Breast epithelium (tissue), 3 donors: ENCODE data around the gene NBAS.

Source experiments
- POLR2AphosphoS5 ChIP-seq, 3 donors: sonication (generic); formaldehyde crosslinking; IDR thresholded peaks; one replicate each; pipeline ENCODE4 v1.6.1; 2017; ENCODE audit warnings: antibody characterized with exemption in 3 of 3
- TF ChIP-seq, protein P1 (sequence below), 3 donors: fragments of 450-650 bp; IDR thresholded peaks; one replicate each; pipeline ENCODE4 v1.5.1; 2016 to 2017; ENCODE audit warnings: antibody characterized with exemption in 3 of 3, mild to moderate bottlenecking in 3 of 3, moderate library complexity in 3 of 3

DNA sequence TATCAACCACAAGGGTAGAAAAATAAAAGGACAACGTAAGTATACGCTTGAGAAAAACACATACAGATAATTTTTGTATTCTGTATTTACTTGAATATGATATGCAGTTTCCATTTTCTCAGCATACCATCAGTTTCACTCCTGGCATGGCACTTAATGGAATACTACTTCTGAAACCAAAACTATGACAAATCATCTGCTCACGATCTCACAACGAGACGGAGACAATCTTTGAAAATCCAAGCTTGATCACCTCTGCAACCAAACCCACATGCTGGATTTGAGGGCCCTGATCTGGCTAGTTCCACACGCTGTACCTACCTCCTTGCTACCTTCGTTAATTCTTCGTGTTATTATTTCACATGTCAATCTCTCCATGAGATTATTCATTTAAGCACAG lies 387.6 kb downstream of the NBAS start:
- TF ChIP-seq, protein P1, sequence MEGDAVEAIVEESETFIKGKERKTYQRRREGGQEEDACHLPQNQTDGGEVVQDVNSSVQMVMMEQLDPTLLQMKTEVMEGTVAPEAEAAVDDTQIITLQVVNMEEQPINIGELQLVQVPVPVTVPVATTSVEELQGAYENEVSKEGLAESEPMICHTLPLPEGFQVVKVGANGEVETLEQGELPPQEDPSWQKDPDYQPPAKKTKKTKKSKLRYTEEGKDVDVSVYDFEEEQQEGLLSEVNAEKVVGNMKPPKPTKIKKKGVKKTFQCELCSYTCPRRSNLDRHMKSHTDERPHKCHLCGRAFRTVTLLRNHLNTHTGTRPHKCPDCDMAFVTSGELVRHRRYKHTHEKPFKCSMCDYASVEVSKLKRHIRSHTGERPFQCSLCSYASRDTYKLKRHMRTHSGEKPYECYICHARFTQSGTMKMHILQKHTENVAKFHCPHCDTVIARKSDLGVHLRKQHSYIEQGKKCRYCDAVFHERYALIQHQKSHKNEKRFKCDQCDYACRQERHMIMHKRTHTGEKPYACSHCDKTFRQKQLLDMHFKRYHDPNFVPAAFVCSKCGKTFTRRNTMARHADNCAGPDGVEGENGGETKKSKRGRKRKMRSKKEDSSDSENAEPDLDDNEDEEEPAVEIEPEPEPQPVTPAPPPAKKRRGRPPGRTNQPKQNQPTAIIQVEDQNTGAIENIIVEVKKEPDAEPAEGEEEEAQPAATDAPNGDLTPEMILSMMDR (IDR thresholded peaks at IDR 0.05): no peak
- TF ChIP-seq POLR2AphosphoS5 (IDR thresholded peaks at IDR 0.05): no peak
